HepG2 (cell line): Measurements from ENCODE around the gene ZNF865. TPM values are rescaled to one million over a fixed set of nuclear protein-coding genes. Genes with fewer than 3 reads are reported as not detected.

Experiments
- CCDC6 ChIP-seq: sonication (generic); formaldehyde crosslinking; IDR thresholded peaks from 2 replicates; pipeline ENCODE4 v1.8.1; 2022; ENCODE audit warnings: mild to moderate bottlenecking, missing genetic modification reagents, moderate library complexity
- DPF2 ChIP-seq: sonication (generic); formaldehyde crosslinking; IDR thresholded peaks from 2 replicates; pipeline ENCODE4 v1.4.0; 2020; ENCODE audit warnings: mild to moderate bottlenecking, low read depth, missing genetic modification reagents, borderline replicate concordance
- ELF3 ChIP-seq: IDR thresholded peaks from 2 replicates; pipeline ENCODE4 v1.6.1; 2016; ENCODE audit warnings: missing genetic modification reagents, missing compliant biosample characterization
- KAT2B ChIP-seq: fragments of 150-350 bp; IDR thresholded peaks from 2 replicates; pipeline ENCODE4 v1.6.1; 2014; ENCODE audit warnings: low read depth, low read length, borderline replicate concordance
- KDM3A ChIP-seq: IDR thresholded peaks from 2 replicates; pipeline ENCODE4 v1.6.1; 2018; ENCODE audit warnings: low read depth, missing compliant biosample characterization
- NFYC ChIP-seq: IDR thresholded peaks from 2 replicates; pipeline ENCODE4 v1.6.1; 2016; ENCODE audit warnings: missing genetic modification reagents, missing compliant biosample characterization
- ONECUT2 ChIP-seq: sonication (generic); formaldehyde crosslinking; IDR thresholded peaks from 2 replicates; pipeline ENCODE4 v1.4.0; 2020; ENCODE audit warnings: missing genetic modification reagents
- POLR2AphosphoS2 ChIP-seq: IDR thresholded peaks from 2 replicates; pipeline ENCODE4 v1.6.1; 2011; ENCODE audit warnings: low read depth, low read length, improper control_type of control experiment
- POLR2G ChIP-seq: fragments of 200-400 bp; formaldehyde crosslinking; IDR thresholded peaks from 2 replicates; pipeline ENCODE4 v1.6.1; 2018; ENCODE audit warnings: mild to moderate bottlenecking, low read depth, low read length, moderate library complexity
- RBM39 ChIP-seq: fragments of 200-400 bp; formaldehyde crosslinking; IDR thresholded peaks from one replicate; pipeline ENCODE4 v1.6.1; 2018; ENCODE audit warnings: antibody characterized with exemption, mild to moderate bottlenecking, low read depth, low read length; ENCODE audit not compliant: poor library complexity, severe bottlenecking
- ZMYM3 ChIP-seq: sonication (generic); formaldehyde crosslinking; IDR thresholded peaks from 2 replicates; pipeline ENCODE4 v1.5.1; 2020; ENCODE audit warnings: mild to moderate bottlenecking, missing genetic modification reagents
- ZNF3 ChIP-seq: IDR thresholded peaks from 2 replicates; pipeline ENCODE4 v1.7.0; 2017; ENCODE audit warnings: inconsistent platforms
- ZNF329 ChIP-seq: sonication (generic); formaldehyde crosslinking; IDR thresholded peaks from 2 replicates; pipeline ENCODE4 v1.9.0; 2021; ENCODE audit warnings: low read depth, mild to moderate bottlenecking, missing genetic modification reagents
- polyA plus RNA-seq, 8 experiments: library from polyadenylated mRNA; depleted of rRNA in 3 of 8; stranded (reverse) in 7 of 8; unstranded in 1 of 8; fragments of >200 nt; fragmentation: Illumina TruSeq in 4 of 8; extraction: Trizol in 4 of 8; gene quantifications; 2 replicates each; pipeline versions ENCODE4 v1.2.1 to v1.2.3, GENCODE V29; 2011 to 2016; ENCODE audit warnings: low read depth in 4 of 8, missing spikeins in 1 of 8, mixed read lengths in 1 of 8; ENCODE audit not compliant: insufficient read depth in 1 of 8
- total RNA-seq, 5 experiments: library from RNA; depleted of rRNA; stranded (reverse); fragments of >200 nt; fragmentation: Illumina TruSeq; extraction: Trizol; gene quantifications; 2 replicates each; pipeline ENCODE4 v1.2.3, GENCODE V29; 2016; ENCODE audit warnings: low read depth in 1 of 5
- TF ChIP-seq, protein P1 (sequence below): sonication (generic); formaldehyde crosslinking; IDR thresholded peaks from 2 replicates; pipeline ENCODE4 v1.5.1; 2020; ENCODE audit warnings: missing genetic modification reagents, mild to moderate bottlenecking, borderline replicate concordance
- TF ChIP-seq, protein P2 (sequence below): IDR thresholded peaks from 2 replicates; pipeline ENCODE4 v1.6.1; 2016; ENCODE audit warnings: mild to moderate bottlenecking
- TF ChIP-seq, protein P3 (sequence below): fragments of 450-650 bp; IDR thresholded peaks from 2 replicates; pipeline ENCODE4 v1.6.1; 2016
- TF ChIP-seq, protein P4 (sequence below), 2 experiments: sonication (generic) in 1 of 2; formaldehyde crosslinking in 1 of 2; IDR thresholded peaks; 2 replicates each; pipeline versions ENCODE4 v1.6.1 to v1.9.0; 2014 to 2022; ENCODE audit warnings: antibody characterized with exemption in 1 of 2, borderline replicate concordance in 1 of 2, inconsistent platforms in 1 of 2, low read depth in 1 of 2, missing genetic modification reagents in 1 of 2

ZNF865 gene
- total and polyA plus RNA-seq, 2 of the 13 experiments (the other 11 are each of a cell fraction or from before 2014, with no cell fraction given) = 0.93 to 1.0 TPM

DNA sequence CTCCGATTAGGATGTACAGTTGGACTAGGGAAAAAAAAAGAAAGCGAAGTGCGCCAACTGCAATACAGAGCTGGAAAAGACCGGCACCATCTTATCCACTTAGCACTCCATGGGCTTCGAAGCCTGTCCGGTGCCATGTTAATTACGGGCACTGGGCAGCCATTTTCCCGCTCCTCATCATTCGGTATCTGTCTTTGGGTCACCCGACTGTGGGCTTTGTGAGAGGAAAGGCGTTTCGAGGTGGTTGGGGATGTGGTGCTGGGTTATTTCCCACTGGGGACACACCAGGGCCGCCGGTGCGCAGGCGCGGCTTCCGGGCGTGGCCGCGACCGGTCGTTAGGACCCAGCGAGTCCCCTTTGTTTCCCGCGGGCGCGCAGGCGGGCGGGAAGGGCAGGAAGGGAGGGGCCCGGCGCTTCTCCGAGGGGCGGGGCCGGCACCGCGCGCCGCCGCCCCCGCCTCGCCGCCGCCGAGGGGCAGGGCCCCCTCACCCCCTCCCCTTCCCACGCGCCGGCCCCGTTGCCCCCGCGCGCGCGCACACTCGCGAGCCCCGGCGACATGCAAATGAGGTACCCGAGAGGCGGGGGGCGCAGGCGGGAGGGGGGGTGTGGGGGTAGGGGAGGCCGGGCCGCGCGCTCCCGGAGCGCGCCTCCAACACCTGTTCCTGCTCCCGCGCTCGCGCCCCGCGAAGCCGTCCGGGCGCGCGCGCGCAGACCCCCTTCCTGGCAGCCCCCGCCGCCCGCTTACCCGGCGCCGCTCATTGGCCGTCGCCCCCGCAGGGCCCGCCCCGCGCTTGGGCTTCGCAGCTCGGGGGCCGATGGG, 5.4 kb upstream of the ZNF865 start, which contains the start of gene ZNF524 (continued):
- TF ChIP-seq, protein P1, sequence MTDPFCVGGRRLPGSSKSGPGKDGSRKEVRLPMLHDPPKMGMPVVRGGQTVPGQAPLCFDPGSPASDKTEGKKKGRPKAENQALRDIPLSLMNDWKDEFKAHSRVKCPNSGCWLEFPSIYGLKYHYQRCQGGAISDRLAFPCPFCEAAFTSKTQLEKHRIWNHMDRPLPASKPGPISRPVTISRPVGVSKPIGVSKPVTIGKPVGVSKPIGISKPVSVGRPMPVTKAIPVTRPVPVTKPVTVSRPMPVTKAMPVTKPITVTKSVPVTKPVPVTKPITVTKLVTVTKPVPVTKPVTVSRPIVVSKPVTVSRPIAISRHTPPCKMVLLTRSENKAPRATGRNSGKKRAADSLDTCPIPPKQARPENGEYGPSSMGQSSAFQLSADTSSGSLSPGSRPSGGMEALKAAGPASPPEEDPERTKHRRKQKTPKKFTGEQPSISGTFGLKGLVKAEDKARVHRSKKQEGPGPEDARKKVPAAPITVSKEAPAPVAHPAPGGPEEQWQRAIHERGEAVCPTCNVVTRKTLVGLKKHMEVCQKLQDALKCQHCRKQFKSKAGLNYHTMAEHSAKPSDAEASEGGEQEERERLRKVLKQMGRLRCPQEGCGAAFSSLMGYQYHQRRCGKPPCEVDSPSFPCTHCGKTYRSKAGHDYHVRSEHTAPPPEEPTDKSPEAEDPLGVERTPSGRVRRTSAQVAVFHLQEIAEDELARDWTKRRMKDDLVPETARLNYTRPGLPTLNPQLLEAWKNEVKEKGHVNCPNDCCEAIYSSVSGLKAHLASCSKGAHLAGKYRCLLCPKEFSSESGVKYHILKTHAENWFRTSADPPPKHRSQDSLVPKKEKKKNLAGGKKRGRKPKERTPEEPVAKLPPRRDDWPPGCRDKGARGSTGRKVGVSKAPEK (CRISPR knock-in tag) = no peak
- TF ChIP-seq CCDC6 (CRISPR knock-in tag) (0 out of 2 replicates have a peak, but pooled peaks have one; percentile 44), NFYC (CRISPR knock-in tag) (peak; percentile 61), ZNF3 (CRISPR knock-in tag) (no peak), ONECUT2 (no peak), KAT2B (no peak), RBM39 (no peak), ELF3 (no peak), POLR2G (peak; percentile 19; the same call in 1 of the 2 replicates), ZNF329 (CRISPR knock-in tag) (no peak), DPF2 (no peak), POLR2AphosphoS2 (no peak), ZMYM3 (peak; percentile 58; the same call in 1 of the 2 replicates), KDM3A (no peak)
- TF ChIP-seq, protein P2, sequence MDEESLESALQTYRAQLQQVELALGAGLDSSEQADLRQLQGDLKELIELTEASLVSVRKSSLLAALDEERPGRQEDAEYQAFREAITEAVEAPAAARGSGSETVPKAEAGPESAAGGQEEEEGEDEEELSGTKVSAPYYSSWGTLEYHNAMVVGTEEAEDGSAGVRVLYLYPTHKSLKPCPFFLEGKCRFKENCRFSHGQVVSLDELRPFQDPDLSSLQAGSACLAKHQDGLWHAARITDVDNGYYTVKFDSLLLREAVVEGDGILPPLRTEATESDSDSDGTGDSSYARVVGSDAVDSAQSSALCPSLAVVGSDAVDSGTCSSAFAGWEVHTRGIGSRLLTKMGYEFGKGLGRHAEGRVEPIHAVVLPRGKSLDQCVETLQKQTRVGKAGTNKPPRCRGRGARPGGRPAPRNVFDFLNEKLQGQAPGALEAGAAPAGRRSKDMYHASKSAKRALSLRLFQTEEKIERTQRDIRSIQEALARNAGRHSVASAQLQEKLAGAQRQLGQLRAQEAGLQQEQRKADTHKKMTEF (CRISPR knock-in tag) = no peak
- TF ChIP-seq, protein P3, sequence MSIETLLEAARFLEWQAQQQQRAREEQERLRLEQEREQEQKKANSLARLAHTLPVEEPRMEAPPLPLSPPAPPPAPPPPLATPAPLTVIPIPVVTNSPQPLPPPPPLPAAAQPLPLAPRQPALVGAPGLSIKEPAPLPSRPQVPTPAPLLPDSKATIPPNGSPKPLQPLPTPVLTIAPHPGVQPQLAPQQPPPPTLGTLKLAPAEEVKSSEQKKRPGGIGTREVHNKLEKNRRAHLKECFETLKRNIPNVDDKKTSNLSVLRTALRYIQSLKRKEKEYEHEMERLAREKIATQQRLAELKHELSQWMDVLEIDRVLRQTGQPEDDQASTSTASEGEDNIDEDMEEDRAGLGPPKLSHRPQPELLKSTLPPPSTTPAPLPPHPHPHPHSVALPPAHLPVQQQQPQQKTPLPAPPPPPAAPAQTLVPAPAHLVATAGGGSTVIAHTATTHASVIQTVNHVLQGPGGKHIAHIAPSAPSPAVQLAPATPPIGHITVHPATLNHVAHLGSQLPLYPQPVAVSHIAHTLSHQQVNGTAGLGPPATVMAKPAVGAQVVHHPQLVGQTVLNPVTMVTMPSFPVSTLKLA = no peak
- TF ChIP-seq, protein P4, sequence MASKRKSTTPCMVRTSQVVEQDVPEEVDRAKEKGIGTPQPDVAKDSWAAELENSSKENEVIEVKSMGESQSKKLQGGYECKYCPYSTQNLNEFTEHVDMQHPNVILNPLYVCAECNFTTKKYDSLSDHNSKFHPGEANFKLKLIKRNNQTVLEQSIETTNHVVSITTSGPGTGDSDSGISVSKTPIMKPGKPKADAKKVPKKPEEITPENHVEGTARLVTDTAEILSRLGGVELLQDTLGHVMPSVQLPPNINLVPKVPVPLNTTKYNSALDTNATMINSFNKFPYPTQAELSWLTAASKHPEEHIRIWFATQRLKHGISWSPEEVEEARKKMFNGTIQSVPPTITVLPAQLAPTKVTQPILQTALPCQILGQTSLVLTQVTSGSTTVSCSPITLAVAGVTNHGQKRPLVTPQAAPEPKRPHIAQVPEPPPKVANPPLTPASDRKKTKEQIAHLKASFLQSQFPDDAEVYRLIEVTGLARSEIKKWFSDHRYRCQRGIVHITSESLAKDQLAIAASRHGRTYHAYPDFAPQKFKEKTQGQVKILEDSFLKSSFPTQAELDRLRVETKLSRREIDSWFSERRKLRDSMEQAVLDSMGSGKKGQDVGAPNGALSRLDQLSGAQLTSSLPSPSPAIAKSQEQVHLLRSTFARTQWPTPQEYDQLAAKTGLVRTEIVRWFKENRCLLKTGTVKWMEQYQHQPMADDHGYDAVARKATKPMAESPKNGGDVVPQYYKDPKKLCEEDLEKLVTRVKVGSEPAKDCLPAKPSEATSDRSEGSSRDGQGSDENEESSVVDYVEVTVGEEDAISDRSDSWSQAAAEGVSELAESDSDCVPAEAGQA (IDR thresholded peaks at IDR 0.05; ENCODE audit: low read depth) = peak; percentile 92
- TF ChIP-seq, protein P4 (CRISPR knock-in tag; IDR thresholded peaks at IDR 0.05; ENCODE audit: borderline replicate concordance) = no peak; the same call in 1 of the 2 replicates
